Esophagus squamous epithelium (tissue), 4 donors: ENCODE data around the gene TSC22D1.

Experiments used
- POLR2A ChIP-seq, 4 donors: fragments of 450-650 bp; IDR thresholded peaks; one replicate each; pipeline ENCODE4 v1.6.1; 2017; ENCODE audit warnings: antibody characterized with exemption in 4 of 4, mild to moderate bottlenecking in 4 of 4, moderate library complexity in 3 of 4
- TF ChIP-seq, protein P1 (sequence below), 6 experiments: fragments of 450-650 bp in 4 of 6; fragments of 200-600 bp in 2 of 6; sonication (generic) in 2 of 6; IDR thresholded peaks; one replicate each; pipeline ENCODE4 v1.5.1; 2016 to 2019; ENCODE audit warnings: antibody characterized with exemption in 6 of 6, mild to moderate bottlenecking in 4 of 6, moderate library complexity in 4 of 6

DNA sequence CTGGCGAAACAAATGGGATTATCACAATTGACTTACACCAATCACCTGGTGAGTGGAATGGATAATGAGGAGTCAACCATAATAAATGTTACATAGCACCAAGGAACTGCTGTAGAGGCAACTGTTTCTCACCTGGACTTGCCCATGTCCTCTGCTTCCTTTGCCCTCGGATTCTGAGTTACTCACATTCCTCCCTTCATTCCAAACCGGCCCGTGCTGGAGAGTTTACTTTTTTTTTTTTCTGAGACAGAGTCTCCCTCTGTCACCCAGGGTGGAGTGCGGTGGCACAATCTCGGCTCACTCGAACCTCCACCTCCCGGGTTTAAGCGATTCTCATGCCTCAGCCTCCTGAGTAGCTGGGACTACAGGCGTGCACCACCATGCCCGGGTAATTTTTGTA is 41.5 kb upstream of the TSC22D1 start:
- TF ChIP-seq, protein P1, sequence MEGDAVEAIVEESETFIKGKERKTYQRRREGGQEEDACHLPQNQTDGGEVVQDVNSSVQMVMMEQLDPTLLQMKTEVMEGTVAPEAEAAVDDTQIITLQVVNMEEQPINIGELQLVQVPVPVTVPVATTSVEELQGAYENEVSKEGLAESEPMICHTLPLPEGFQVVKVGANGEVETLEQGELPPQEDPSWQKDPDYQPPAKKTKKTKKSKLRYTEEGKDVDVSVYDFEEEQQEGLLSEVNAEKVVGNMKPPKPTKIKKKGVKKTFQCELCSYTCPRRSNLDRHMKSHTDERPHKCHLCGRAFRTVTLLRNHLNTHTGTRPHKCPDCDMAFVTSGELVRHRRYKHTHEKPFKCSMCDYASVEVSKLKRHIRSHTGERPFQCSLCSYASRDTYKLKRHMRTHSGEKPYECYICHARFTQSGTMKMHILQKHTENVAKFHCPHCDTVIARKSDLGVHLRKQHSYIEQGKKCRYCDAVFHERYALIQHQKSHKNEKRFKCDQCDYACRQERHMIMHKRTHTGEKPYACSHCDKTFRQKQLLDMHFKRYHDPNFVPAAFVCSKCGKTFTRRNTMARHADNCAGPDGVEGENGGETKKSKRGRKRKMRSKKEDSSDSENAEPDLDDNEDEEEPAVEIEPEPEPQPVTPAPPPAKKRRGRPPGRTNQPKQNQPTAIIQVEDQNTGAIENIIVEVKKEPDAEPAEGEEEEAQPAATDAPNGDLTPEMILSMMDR (IDR thresholded peaks at IDR 0.05), result no peak
- no peak for TF ChIP-seq POLR2A (IDR thresholded peaks at IDR 0.05)
